Dendritic cell treated with granulocyte-macrophage colony-stimulating factor and Interleukin-4, amounts not matched to agents 40 ng/mL and 50 ng/mL, for 4 days (primary cell): ENCODE measurements around the gene TBRG1.

ENCODE experiments used
- H3K27ac Mint-ChIP-seq: one replicate; pipeline ENCODE4 v1.8.0; 2022; ENCODE audit warnings: mild to moderate bottlenecking, mixed read lengths
- H3K27me3 Mint-ChIP-seq: one replicate; pipeline ENCODE4 v1.8.0; 2022; ENCODE audit warnings: mild to moderate bottlenecking, mixed read lengths
- H3K36me3 Mint-ChIP-seq: one replicate; pipeline ENCODE4 v1.8.0; 2022; ENCODE audit warnings: low read depth, mixed read lengths
- H3K4me1 Mint-ChIP-seq: one replicate; pipeline ENCODE4 v1.8.0; 2022; ENCODE audit warnings: low read depth, mixed read lengths
- H3K4me3 Mint-ChIP-seq: one replicate; pipeline ENCODE4 v1.8.0; 2022; ENCODE audit warnings: mild to moderate bottlenecking, moderate library complexity, mixed read lengths
- H3K9me3 Mint-ChIP-seq: one replicate; pipeline ENCODE4 v1.8.0; 2022; ENCODE audit warnings: mixed read lengths
- intact Hi-C: fragments of 100-400 bp; cut with micrococcal nuclease; formaldehyde crosslinking; loops from one replicate; pipeline ENCODE4 v1.15.0; 2022

Gene TBRG1

DNA sequence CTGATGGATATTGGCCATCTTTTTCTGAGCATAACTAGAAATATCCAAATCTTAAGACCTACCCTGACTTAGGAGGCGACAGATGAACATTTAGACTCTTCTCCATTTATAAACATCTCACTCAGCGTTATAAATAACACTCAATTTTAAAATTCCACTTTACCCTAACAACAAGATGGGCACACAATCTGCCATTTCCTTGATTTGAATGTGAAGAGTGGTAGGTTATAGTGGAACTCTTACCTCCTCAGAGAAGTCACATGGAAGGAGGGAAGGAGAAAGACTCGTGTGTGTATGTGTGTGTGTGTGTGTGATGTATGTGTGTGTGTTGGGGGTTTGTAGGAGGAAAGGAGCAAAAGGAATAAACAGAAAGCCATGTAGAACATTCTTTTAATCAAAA lies 35.8 kb downstream of the TBRG1 start:
- Mint-ChIP-seq H3K27ac (no peak overlapping the region), H3K4me3 (no peak overlapping the region), H3K27me3 (no peaks in the 10 kb centered on the region), H3K9me3 (no peaks in the 10 kb centered on the region), H3K4me1 (peaks cover 9% of the 10 kb centered on the region), H3K36me3 (peaks cover 1% of the 10 kb centered on the region)
- intact Hi-C loops, result no loop called here

DNA sequence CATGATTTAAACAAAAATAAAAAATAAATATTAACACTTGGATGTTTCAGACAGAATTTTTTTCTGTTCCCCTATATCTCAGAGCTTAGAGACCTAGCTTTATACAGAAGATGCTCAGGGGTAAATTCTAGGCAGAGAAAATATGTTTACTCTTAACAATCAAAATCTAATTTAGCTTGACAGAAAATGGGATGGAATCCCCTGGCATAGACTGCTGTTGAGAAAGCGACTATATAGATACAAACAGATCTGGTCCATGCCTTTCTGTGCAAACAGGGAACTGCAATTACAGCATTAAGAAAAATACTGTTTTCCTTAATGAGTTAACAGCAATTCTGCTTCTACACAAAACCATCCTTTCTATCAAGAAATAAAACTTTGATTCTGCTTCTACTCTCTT lies 36.3 kb downstream of the TBRG1 start:
- Mint-ChIP-seq H3K27me3 (no peaks in the 10 kb centered on the region), H3K27ac (no peak overlapping the region), H3K36me3 (no peaks in the 10 kb centered on the region), H3K4me3 (no peak overlapping the region), H3K4me1 (peaks cover 9% of the 10 kb centered on the region), H3K9me3 (no peaks in the 10 kb centered on the region)
- intact Hi-C loops, result no loop called here

DNA sequence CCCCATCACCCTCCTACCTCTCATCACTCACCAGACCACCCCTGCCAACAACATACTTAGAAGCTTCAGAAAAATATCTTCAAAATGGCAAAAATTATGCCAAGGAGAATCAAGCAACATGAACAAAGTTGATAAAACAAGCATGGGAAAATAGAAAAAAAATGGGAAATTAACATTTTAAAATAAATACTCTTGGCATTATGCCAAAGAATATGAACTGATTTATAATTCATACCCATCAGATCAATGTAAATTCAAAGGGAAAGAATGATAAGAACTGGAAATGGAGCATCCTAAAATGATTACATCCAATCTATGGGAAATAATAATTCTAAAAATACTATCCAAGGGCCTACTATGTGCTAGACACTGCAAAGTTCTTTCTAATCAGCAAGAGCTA lies 38.9 kb downstream of the TBRG1 start:
- Mint-ChIP-seq H3K27me3 (no peaks in the 10 kb centered on the region), H3K27ac (no peak overlapping the region), H3K36me3 (no peaks in the 10 kb centered on the region), H3K4me3 (no peak overlapping the region), H3K4me1 (peaks cover 9% of the 10 kb centered on the region), H3K9me3 (no peaks in the 10 kb centered on the region)
- intact Hi-C loops, result no loop called here

DNA sequence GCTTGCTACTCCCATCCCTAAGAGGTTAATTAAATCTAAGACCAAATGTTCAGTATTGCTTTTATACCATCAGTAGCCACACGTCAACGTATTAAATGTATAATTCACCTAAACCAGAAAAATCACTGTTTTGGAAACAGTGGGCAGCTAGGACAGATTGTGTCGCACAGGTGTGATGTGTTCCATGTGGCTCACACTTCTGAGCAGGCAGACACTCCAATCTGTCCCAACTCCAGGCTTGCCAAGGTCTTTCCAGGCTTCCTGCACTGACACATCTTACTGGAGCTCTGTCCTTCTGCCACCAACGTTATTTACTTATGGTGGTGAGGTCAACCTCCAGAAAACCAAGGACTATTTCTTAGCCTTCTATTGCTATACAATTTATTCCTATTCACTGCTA lies 39.4 kb downstream of the TBRG1 start:
- H3K9me3 Mint-ChIP-seq, result no peaks in the 10 kb centered on the region
- H3K27me3 Mint-ChIP-seq, result no peaks in the 10 kb centered on the region
- H3K4me1 Mint-ChIP-seq, result peaks cover 9% of the 10 kb centered on the region
- H3K36me3 Mint-ChIP-seq, result no peaks in the 10 kb centered on the region
- no peak overlapping the region for H3K4me3 Mint-ChIP-seq
- intact Hi-C loops, result no loop called here
- peak overlapping the region; percentile 51 for H3K27ac Mint-ChIP-seq

DNA sequence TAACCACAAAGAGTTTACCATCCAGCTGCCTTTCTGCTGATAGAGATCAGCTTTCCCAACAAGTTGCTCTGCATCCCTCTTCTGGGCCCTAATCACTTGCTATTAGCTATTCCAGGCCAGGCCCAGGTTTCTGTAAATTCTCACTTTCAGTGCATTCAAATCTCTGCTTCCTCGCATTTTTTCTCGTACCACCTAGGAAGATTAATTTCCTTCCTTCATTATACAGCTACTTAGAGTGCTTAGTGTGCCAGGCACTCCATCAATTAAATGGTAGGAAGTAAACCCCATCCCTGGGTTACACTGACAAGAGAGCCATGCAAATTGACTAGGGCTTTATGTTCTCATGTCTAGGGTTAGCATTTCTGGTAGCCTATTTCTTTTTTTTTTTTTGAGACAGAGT lies 41.2 kb downstream of the TBRG1 start:
- Mint-ChIP-seq H3K9me3 (no peaks in the 10 kb centered on the region), H3K27me3 (no peaks in the 10 kb centered on the region), H3K27ac (no peak overlapping the region), H3K36me3 (no peaks in the 10 kb centered on the region), H3K4me3 (no peak overlapping the region), H3K4me1 (peaks cover 9% of the 10 kb centered on the region)
- intact Hi-C loops, result no loop called here

DNA sequence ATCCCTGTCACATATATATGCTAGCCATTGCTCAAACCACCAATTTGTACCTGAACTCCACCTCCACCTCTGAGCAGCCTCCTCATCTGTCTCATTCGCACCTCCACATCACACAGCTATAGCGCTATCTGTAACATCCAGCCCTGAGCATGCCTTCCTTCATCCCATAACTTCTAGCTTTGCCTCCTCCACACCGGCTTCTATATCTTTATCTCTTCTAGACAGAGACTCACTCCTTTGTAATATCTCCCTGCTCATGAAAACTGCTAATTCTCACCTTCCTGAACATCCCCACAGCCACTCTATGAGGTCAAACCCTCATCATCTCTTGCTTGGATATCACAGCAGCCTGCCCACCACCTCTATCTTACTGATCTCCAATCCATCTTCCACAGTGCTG lies 44.9 kb downstream of the TBRG1 start:
- Mint-ChIP-seq H3K9me3 (no peaks in the 10 kb centered on the region), H3K36me3 (no peaks in the 10 kb centered on the region), H3K4me1 (peaks cover 20% of the 10 kb centered on the region), H3K4me3 (no peak overlapping the region), H3K27me3 (no peaks in the 10 kb centered on the region), H3K27ac (no peak overlapping the region)
- intact Hi-C loops, result no loop called here

DNA sequence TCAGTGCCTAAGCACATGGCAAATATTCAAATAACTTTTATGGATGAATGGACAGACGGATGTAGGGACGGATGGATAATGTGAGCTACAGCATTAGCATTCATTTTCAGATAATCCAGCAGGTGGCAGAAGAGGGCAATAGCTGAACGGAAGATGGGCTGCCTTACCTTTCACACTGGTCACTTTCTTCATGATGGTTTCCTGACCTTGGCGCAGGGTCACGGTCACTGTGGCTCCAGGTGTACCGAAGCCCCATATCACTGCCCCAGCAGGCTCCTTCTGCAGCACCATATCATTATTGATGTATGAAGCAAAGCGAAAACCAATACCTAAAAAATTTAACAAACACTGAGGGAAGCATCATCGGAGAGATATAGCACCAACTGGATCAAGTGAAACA lies 46.5 kb downstream of the TBRG1 start:
- Mint-ChIP-seq H3K27me3 (no peaks in the 10 kb centered on the region), H3K9me3 (no peaks in the 10 kb centered on the region), H3K4me1 (peaks cover 25% of the 10 kb centered on the region), H3K27ac (no peak overlapping the region), H3K4me3 (no peak overlapping the region), H3K36me3 (no peaks in the 10 kb centered on the region)
- intact Hi-C loops, result loop anchor here (1.0 kb wide), 3 partner anchors 94 to 168 kb away; no protein-coding TSS in a partner anchor

DNA sequence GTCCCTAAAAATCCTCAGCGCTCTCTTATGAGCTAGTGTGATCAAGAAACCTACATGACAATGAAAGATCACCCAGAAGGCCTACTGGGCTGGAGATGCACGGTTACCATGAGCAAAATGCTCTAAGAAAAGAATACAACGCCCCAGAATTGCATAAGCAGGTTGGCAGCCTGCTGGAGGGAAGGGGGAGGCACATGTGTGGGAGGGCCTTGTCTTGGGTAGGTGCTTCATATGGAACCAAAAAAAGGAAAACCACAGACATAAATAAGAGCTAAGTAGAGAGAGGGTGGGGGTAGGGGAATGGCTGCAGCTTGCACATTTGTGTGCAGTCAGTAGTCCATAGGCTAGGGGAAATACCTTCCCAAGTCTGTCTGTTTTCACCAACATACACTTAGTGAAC lies 48.1 kb downstream of the TBRG1 start:
- no peak overlapping the region for H3K4me3 Mint-ChIP-seq

DNA sequence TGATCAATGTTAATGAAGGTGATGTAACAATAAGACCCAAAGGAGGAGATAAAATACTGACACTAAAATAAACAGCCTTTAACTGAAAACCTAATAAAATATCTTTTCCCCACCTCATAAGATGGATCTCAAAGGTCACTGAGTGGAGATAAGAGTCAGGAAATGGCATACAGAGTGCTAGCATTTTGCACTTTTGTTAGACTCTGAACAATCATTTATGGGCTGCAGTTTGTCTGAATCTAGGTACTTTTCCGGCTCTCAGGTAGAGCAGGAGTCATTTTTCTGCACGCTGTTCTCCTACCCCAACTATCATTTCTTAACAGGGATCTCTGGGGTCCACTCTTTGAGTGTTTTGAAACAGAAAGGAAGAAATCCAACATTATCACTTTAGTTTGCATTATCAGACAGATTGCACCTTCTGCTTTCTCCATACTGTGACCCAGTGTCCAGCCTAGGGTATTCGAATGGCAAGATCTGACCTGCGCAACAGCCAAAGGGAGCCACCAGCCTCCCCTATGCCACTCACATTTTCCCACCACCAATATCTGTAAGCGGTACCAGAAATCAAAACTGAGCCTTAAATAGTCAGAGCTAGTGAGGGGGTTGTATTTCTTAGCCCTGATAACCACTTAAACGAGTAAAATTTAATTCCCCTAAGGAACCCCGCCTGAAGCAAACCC lies 50.0 kb downstream of the TBRG1 start:
- H3K27ac Mint-ChIP-seq, result peak overlapping the region; percentile 93
- no peaks in the 10 kb centered on the region for H3K9me3 Mint-ChIP-seq
- no peaks in the 10 kb centered on the region for H3K27me3 Mint-ChIP-seq
- H3K36me3 Mint-ChIP-seq, result no peaks in the 10 kb centered on the region
- H3K4me1 Mint-ChIP-seq, result peaks cover 36% of the 10 kb centered on the region
- intact Hi-C loops, result loop anchor here (1.0 to 5.0 kb wide), 3 partner anchors 75 to 280 kb away; partner anchors contain the start of genes CCDC15 and MSANTD2
- peak overlapping the region; percentile 86 for H3K4me3 Mint-ChIP-seq

More for the DNA sequence above, 48.1 kb downstream of the TBRG1 start:
- no peaks in the 10 kb centered on the region for H3K36me3 Mint-ChIP-seq
- H3K27me3 Mint-ChIP-seq, result no peaks in the 10 kb centered on the region
- H3K27ac Mint-ChIP-seq, result no peak overlapping the region
- intact Hi-C loops, result loop anchor here (5.0 kb wide), 2 partner anchors 77 to 282 kb away; partner anchors contain the start of gene CCDC15
- H3K4me1 Mint-ChIP-seq, result peaks cover 30% of the 10 kb centered on the region
- H3K9me3 Mint-ChIP-seq, result no peaks in the 10 kb centered on the region

DNA sequence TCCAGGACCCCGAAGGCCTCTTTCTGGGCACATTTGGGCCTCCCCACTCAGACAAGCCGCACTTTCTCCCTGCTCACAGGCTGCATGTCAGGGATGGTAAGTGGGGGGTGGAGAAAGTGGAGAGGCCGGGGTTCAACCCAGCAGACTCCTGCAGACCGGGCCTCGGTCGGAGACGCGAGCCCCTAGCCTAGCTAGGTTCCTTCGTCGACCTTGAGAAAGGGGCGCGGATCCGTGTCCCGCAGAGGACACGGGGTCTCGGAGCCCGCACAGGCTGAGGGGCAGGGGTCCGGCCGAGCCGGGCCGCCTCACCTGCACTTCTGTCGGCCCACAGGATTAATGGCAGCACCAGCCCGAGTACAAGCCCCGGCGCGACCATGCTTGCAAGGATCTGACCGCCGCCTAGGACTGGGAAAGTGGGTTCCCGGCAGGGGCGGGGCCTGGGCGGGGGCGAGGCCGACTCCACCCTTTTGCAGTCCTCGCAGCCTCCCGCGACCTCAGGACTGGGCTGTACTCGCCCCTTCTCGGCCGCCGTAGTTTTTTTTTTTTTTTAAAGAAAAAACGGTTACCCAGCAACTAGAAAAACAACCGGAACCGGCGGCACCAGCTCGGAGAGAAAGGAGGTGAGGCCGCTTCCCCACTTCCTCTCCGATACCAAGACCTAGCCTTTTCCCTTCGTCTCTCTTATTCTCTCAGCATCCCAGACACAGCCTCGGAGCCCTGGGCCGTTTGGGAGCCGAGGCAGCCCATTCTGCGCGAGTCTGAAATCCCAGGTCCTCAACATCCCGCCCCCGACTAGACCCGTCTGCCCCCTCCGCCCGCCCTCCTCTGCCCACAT lies 50.9 kb downstream of the TBRG1 start, which contains the start of the genes SIAE and SPA17:
TSS of gene SIAE (minus strand) at position 407 of the 835 bp plus-strand sequence. CDS start at position 376, 31 bp downstream.
TSS of gene SPA17 (plus strand) at position 572 of the 835 bp plus-strand sequence. CDS start 1,361 bp downstream, outside the sequence.
- H3K4me1 Mint-ChIP-seq, result peaks cover 36% of the 10 kb centered on the region
- intact Hi-C loops, result loop anchor here (1.0 to 5.0 kb wide), 3 partner anchors 74 to 279 kb away; partner anchors contain the start of genes CCDC15 and MSANTD2

DNA sequence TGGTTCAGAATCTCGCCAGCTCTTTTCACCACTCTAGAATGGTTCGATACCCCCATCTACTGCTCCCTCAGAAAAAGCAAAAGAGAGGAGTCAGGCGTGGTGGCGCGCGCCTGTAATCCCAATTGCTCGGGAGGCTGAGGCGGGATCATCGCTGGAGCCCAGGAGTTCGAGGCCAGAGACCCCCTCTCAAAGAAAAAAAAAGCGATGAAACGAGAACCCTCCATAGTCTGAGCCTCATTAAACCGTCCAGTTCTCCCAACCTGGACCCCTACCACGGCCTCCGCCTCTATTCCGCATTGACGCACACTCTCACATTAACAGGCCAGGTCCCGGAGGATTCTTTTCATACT lies 51.5 kb downstream of the TBRG1 start:
- Mint-ChIP-seq H3K9me3 (no peaks in the 10 kb centered on the region), H3K4me3 (peak overlapping the region; percentile 86), H3K27me3 (no peaks in the 10 kb centered on the region), H3K4me1 (peaks cover 36% of the 10 kb centered on the region), H3K27ac (peak overlapping the region; percentile 93), H3K36me3 (no peaks in the 10 kb centered on the region)
- intact Hi-C loops, result loop anchor here (5.0 kb wide), 2 partner anchors 73 to 278 kb away; partner anchors contain the start of gene CCDC15

More for the DNA sequence above, 50.9 kb downstream of the TBRG1 start, which contains the start of the genes SIAE and SPA17:
- Mint-ChIP-seq H3K9me3 (no peaks in the 10 kb centered on the region), H3K27ac (peak within 1 kb of the TSS; percentile 93), H3K27me3 (no peaks in the 10 kb centered on the region), H3K36me3 (no peaks in the 10 kb centered on the region), H3K4me3 (peak within 1 kb of the TSS; percentile 86)

DNA sequence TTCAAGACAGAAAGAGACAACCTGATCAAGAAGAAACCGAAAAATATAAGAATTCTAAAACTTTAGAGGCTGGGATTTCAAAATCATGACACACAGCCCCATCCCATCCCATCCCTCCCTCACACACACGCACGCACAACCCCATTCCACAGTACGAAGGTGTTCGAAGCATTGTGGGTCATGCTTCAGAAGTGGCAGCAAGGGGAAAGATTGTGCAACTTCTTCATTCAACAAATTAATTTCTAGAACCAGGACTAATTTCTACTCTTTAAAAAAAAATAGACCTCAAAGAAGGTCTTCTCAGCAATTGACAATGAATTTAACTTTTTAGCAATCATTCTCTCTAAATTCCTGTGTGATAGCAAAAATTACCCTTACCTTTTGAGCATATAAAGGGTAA lies 51.9 kb downstream of the TBRG1 start:
- Mint-ChIP-seq H3K27me3 (no peaks in the 10 kb centered on the region), H3K36me3 (no peaks in the 10 kb centered on the region), H3K4me1 (peaks cover 36% of the 10 kb centered on the region), H3K4me3 (peak overlapping the region; percentile 86), H3K9me3 (no peaks in the 10 kb centered on the region), H3K27ac (peak overlapping the region; percentile 93)
- intact Hi-C loops, result loop anchor here (5.0 kb wide), 2 partner anchors 73 to 278 kb away; partner anchors contain the start of gene CCDC15

DNA sequence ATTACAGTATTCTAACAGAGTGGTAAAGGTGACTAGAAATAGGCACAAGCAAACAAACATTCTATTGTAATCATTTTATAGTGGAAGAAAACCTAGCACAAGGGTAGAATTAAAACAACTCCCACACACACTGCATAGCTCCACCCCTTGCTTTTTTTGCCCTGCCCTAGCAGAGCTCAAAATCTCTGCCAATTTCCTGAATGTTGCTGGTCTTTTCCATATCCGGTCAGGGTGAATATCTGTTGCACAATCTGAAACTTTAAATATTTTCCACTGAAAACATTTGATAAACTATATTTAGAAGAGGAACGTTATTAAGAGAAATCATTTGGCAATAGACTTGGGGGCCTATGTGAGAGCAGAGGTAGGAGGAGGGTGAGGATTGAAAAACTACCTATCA lies 53.7 kb downstream of the TBRG1 start:
- Mint-ChIP-seq H3K4me1 (peaks cover 29% of the 10 kb centered on the region), H3K9me3 (no peaks in the 10 kb centered on the region), H3K4me3 (no peak overlapping the region), H3K27ac (no peak overlapping the region), H3K27me3 (no peaks in the 10 kb centered on the region), H3K36me3 (no peaks in the 10 kb centered on the region)
- intact Hi-C loops, result no loop called here

DNA sequence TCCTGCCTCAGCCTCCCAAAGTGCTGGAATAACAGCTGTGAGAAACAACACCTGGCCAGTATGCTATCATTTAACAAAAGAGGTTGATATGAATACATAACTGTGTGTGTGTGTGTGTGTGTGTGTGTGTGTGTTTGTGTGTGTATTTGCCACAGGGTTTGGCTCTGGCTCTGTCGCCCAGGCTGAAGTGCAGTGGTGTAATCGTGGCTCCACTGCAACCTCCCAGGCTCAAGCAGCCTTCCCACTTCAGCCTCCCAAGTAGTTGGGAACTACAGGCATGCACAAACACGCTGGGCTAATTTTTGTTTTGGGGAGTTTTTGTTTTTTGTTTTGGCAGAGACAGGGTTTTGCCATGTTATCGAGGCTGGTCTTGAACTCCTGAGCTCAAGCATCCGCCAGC lies 55.8 kb downstream of the TBRG1 start:
- intact Hi-C loops, result no loop called here

More for the DNA sequence above, 55.8 kb downstream of the TBRG1 start:
- Mint-ChIP-seq H3K9me3 (peaks cover 15% of the 10 kb centered on the region), H3K27me3 (no peaks in the 10 kb centered on the region), H3K4me1 (peaks cover 14% of the 10 kb centered on the region), H3K4me3 (no peak overlapping the region), H3K27ac (no peak overlapping the region), H3K36me3 (peaks cover 12% of the 10 kb centered on the region)
